IMR-90 (cell line): ENCODE results near the gene YJU2. TPM values are rescaled to one million over a fixed set of nuclear protein-coding genes. Genes with fewer than 3 reads are reported as not detected.

ENCODE experiments used
- ATAC-seq: fragments of 200-7000 bp; cut with Tn5 transposase; 2 replicates; pipeline ENCODE4 v1.9.1; 2020; ENCODE audit warnings: low read depth, mild to moderate bottlenecking, moderate library complexity
- BruUV-seq: library from RNA; stranded (reverse); fragments of 400-500 nt; replicated peaks from 2 replicates; lab custom pipeline; 2021; lab: Mats Ljungman, UMichigan
- CTCF ChIA-PET: fragments of 300-600 bp; formaldehyde crosslinking; extraction: SDS; loops from one replicate; lab custom pipeline; 2021; ENCODE audit warnings: antibody characterized with exemption; lab: Yijun Ruan, JAX
- POLR2A ChIA-PET: fragments of 300-600 bp; sonication (Branson Sonifier 250); formaldehyde crosslinking; loops from one replicate; lab custom pipeline; 2022; ENCODE audit warnings: antibody characterized with exemption; ENCODE audit not compliant: unreplicated experiment; lab: Charles Lee
- DNase-seq: peaks from one replicate; pipeline ENCODE4 v3.0.0; 2013
- H2AFZ ChIP-seq: replicated peaks from 2 replicates; pipeline ENCODE3; 2013; ENCODE audit warnings: low read length, mild to moderate bottlenecking; ENCODE audit not compliant: poor library complexity
- H2AK5ac ChIP-seq: 2 replicates; pipeline ENCODE4 v1.6.1; 2013; ENCODE audit warnings: low read depth, low read length, inconsistent platforms
- H2AK9ac ChIP-seq: replicated peaks from 2 replicates; pipeline ENCODE3; 2013; ENCODE audit warnings: mild to moderate bottlenecking, low read depth, low read length, moderate library complexity; ENCODE audit not compliant: poor library complexity
- H2BK120ac ChIP-seq: 2 replicates; pipeline ENCODE4 v1.6.1; 2013; ENCODE audit warnings: low read depth, low read length, inconsistent platforms
- H2BK15ac ChIP-seq: 3 replicates; pipeline ENCODE4 v1.6.1; 2013; ENCODE audit warnings: low read depth, low read length, inconsistent platforms
- H2BK20ac ChIP-seq: 2 replicates; pipeline ENCODE4 v1.6.1; 2013; ENCODE audit warnings: low read depth, mild to moderate bottlenecking, inconsistent platforms, low read length, moderate library complexity
- H2BK5ac ChIP-seq: 2 replicates; pipeline ENCODE4 v1.6.1; 2013; ENCODE audit warnings: mild to moderate bottlenecking, low read depth, low read length, inconsistent platforms; ENCODE audit not compliant: poor library complexity, severe bottlenecking
- H3K14ac ChIP-seq: replicated peaks from 2 replicates; pipeline ENCODE4 v1.6.1; 2013; ENCODE audit warnings: low read depth, low read length, inconsistent platforms
- H3K18ac ChIP-seq: 2 replicates; pipeline ENCODE4 v1.6.1; 2013; ENCODE audit warnings: low read depth, low read length, control low read depth
- H3K23ac ChIP-seq: 2 replicates; pipeline ENCODE4 v1.6.1; 2013; ENCODE audit warnings: low read depth, low read length, inconsistent platforms
- H3K27ac ChIP-seq: 2 replicates; pipeline ENCODE4 v1.5.1; 2013; ENCODE audit warnings: mild to moderate bottlenecking, control low read depth, low read length; ENCODE audit not compliant: insufficient read depth
- H3K27me3 ChIP-seq: 2 replicates; pipeline ENCODE4 v1.6.1; 2013; ENCODE audit warnings: low read length; ENCODE audit not compliant: control insufficient read depth, insufficient read depth
- H3K36me3 ChIP-seq: 2 replicates; pipeline ENCODE4 v1.6.1; 2013; ENCODE audit warnings: low read length, mixed read lengths; ENCODE audit not compliant: control insufficient read depth, insufficient read depth
- H3K4ac ChIP-seq: 2 replicates; pipeline ENCODE4 v1.6.1; 2013; ENCODE audit warnings: low read depth, low read length, inconsistent platforms
- H3K4me1 ChIP-seq: 2 replicates; pipeline ENCODE4 v1.6.1; 2013; ENCODE audit warnings: low read length, mixed read lengths; ENCODE audit not compliant: control insufficient read depth, insufficient read depth
- H3K4me2 ChIP-seq: 2 replicates; pipeline ENCODE4 v1.6.1; 2013; ENCODE audit warnings: low read depth, mild to moderate bottlenecking, control low read depth, low read length, moderate library complexity
- H3K4me3 ChIP-seq: 2 replicates; pipeline ENCODE4 v1.5.1; 2013; ENCODE audit warnings: low read depth, mild to moderate bottlenecking, control low read depth, low read length, moderate library complexity; ENCODE audit not compliant: insufficient read depth
- H3K56ac ChIP-seq: 2 replicates; pipeline ENCODE4 v1.6.1; 2013; ENCODE audit warnings: low read length, inconsistent platforms; ENCODE audit not compliant: insufficient read depth; ENCODE audit errors: extremely low read depth
- H3K79me1 ChIP-seq, 2 experiments: 2 replicates each; pipeline ENCODE4 v1.6.1; 2013; ENCODE audit warnings: low read length in 2 of 2, inconsistent platforms in 1 of 2, low read depth in 1 of 2
- H3K9ac ChIP-seq: 2 replicates; pipeline ENCODE4 v1.6.1; 2013; ENCODE audit warnings: low read depth, low read length, control low read depth
- H3K9me1 ChIP-seq: 2 replicates; pipeline ENCODE4 v1.6.1; 2013; ENCODE audit warnings: low read length, inconsistent platforms; ENCODE audit not compliant: insufficient read depth
- H3K9me3 ChIP-seq: 2 replicates; pipeline ENCODE4 v1.6.1; 2013; ENCODE audit warnings: low read length; ENCODE audit not compliant: control insufficient read depth, insufficient read depth
- H4K20me1 ChIP-seq: 2 replicates; pipeline ENCODE4 v1.6.1; 2013; ENCODE audit warnings: low read length, inconsistent platforms; ENCODE audit not compliant: insufficient read depth
- H4K5ac ChIP-seq: 2 replicates; pipeline ENCODE4 v1.6.1; 2013; ENCODE audit warnings: mild to moderate bottlenecking, low read depth, low read length, control low read depth
- H4K8ac ChIP-seq, 2 experiments: 2 replicates each; pipeline ENCODE4 v1.6.1; 2013; ENCODE audit warnings: low read depth in 2 of 2, low read length in 2 of 2, control low read depth in 1 of 2, inconsistent platforms in 1 of 2
- H4K91ac ChIP-seq: 2 replicates; pipeline ENCODE4 v1.6.1; 2013; ENCODE audit warnings: low read depth, low read length, inconsistent platforms; ENCODE audit not compliant: insufficient read depth
- BHLHE40 ChIP-seq: fragments of 150-350 bp; IDR thresholded peaks from 2 replicates; pipeline ENCODE4 v1.6.1; 2016; ENCODE audit warnings: mild to moderate bottlenecking, low read depth, low read length
- CEBPB ChIP-seq: IDR thresholded peaks from 2 replicates; pipeline ENCODE4 v1.6.1; 2012; ENCODE audit warnings: low read depth, low read length, improper control_type of control experiment
- CHD1 ChIP-seq: IDR thresholded peaks from 2 replicates; pipeline ENCODE4 v1.6.1; 2012; ENCODE audit warnings: low read depth, low read length, improper control_type of control experiment
- CTCF ChIP-seq: conservative IDR thresholded peaks from 2 replicates; pipeline ENCODE4 v1.5.1; 2012; ENCODE audit warnings: mild to moderate bottlenecking, low read depth, low read length, improper control_type of control experiment
- ELK1 ChIP-seq: fragments of 150-350 bp; IDR thresholded peaks from 2 replicates; pipeline ENCODE4 v1.6.1; 2016; ENCODE audit warnings: low read depth, mild to moderate bottlenecking, low read length, moderate library complexity, borderline replicate concordance
- FOS ChIP-seq: fragments of 150-350 bp; IDR thresholded peaks from 2 replicates; pipeline ENCODE4 v1.6.1; 2016; ENCODE audit warnings: low read depth, low read length
- MAFK ChIP-seq: IDR thresholded peaks from 2 replicates; pipeline ENCODE4 v1.6.1; 2012; ENCODE audit warnings: low read depth, low read length, improper control_type of control experiment
- MAZ ChIP-seq: IDR thresholded peaks from 2 replicates; pipeline ENCODE4 v1.6.1; 2012; ENCODE audit warnings: low read depth, mild to moderate bottlenecking, low read length, improper control_type of control experiment, moderate library complexity, borderline replicate concordance
- MXI1 ChIP-seq: IDR thresholded peaks from 2 replicates; pipeline ENCODE4 v1.6.1; 2012; ENCODE audit warnings: low read depth, mild to moderate bottlenecking, low read length, moderate library complexity, borderline replicate concordance
- NFE2L2 ChIP-seq: fragments of 150-350 bp; IDR thresholded peaks from 2 replicates; pipeline ENCODE4 v1.6.1; 2016; ENCODE audit warnings: low read depth, mild to moderate bottlenecking, low read length
- POLR2A ChIP-seq: IDR thresholded peaks from 2 replicates; pipeline ENCODE4 v1.6.1; 2012; ENCODE audit warnings: mild to moderate bottlenecking, low read depth, low read length
- RAD21 ChIP-seq: IDR thresholded peaks from 2 replicates; pipeline ENCODE4 v1.6.1; 2012; ENCODE audit warnings: low read length, improper control_type of control experiment
- RCOR1 ChIP-seq: IDR thresholded peaks from 2 replicates; pipeline ENCODE4 v1.6.1; 2012; ENCODE audit warnings: mild to moderate bottlenecking, low read length, improper control_type of control experiment; ENCODE audit not compliant: insufficient replicate concordance
- RFX5 ChIP-seq: IDR thresholded peaks from 2 replicates; pipeline ENCODE4 v1.8.0; 2012; ENCODE audit warnings: low read depth, mild to moderate bottlenecking, low read length, moderate library complexity
- SMC3 ChIP-seq: fragments of 150-350 bp; IDR thresholded peaks from 2 replicates; pipeline ENCODE4 v1.6.1; 2016; ENCODE audit warnings: low read depth, mild to moderate bottlenecking, antibody characterized with exemption, low read length, moderate library complexity
- USF2 ChIP-seq: fragments of 150-350 bp; IDR thresholded peaks from 2 replicates; pipeline ENCODE4 v1.6.1; 2017; ENCODE audit warnings: mild to moderate bottlenecking, antibody characterized with exemption, low read length, low read depth
- WGBS, 2 experiments: methylation state at CpG; one replicate each; pipeline versions ENCODE4 v1.1.5 to v1.1.7; 2013; ENCODE audit warnings: missing lambda C conversion rate in 2 of 2; ENCODE audit not compliant: insufficient read length in 1 of 2; ENCODE audit errors: extremely low coverage in 2 of 2; 5-methylcytosine and 5-hydroxymethylcytosine counted together
- dilution Hi-C: fragments of 300-500 bp; cut with HindIII; formaldehyde crosslinking; loops from one replicate; pipeline ENCODE4 v1.14.3; 2018; ENCODE audit warnings: low sequenced_read_pairs; ENCODE audit not compliant: unreplicated experiment
- in situ Hi-C: fragments of 300-500 bp; cut with MboI; formaldehyde crosslinking; loops from 3 replicates; pipeline ENCODE4 v1.14.3; 2019; ENCODE audit warnings: low sequenced_read_pairs, inconsistent platforms, mixed read lengths
- intact Hi-C: fragments of 100-400 bp; cut with micrococcal nuclease; formaldehyde crosslinking; loops from 2 replicates; pipeline ENCODE4 v1.10.0; 2022
- polyA plus RNA-seq, 3 experiments: library from polyadenylated mRNA; depleted of rRNA; stranded (reverse); fragments of >200 nt; gene quantifications; 2 replicates each; pipeline ENCODE4 v1.2.3, GENCODE V29; 2012; ENCODE audit warnings: low replicate concordance in 1 of 3
- total RNA-seq: library from RNA; depleted of rRNA; stranded (reverse); fragments of >200 nt; gene quantifications from 2 replicates; pipeline ENCODE4 v1.2.3, GENCODE V29; 2012

The YJU2 gene
- total and polyA plus RNA-seq, 2 of the 4 experiments (the other 2 are of a cell fraction), result 15.6 to 18.9 TPM

GRCh38 chr19:4241824-4242430 is 5.0 kb upstream of the YJU2 start:
- DNase-seq (no peak), ATAC-seq (no peak)
- no peak overlapping the region for H3K9ac ChIP-seq
- H3K4me1 ChIP-seq, result no peaks in the 10 kb centered on the region
- no peak overlapping the region for H3K4me2 ChIP-seq
- ChIA-PET POLR2A (no interaction called here), CTCF (no interaction called here)
- H3K9me3 ChIP-seq, result peaks cover 3% of the 10 kb centered on the region
- no peak overlapping the region for H4K91ac ChIP-seq
- intact Hi-C loops (no loop called here), in situ Hi-C loops (no loop called here), dilution Hi-C loops (no loop called here)
- TF ChIP-seq CTCF (no peak), MAZ (no peak), BHLHE40 (no peak), ELK1 (no peak), NFE2L2 (no peak), USF2 (no peak), MXI1 (no peak), POLR2A (no peak), CEBPB (no peak), RAD21 (no peak), MAFK (no peak), SMC3 (no peak), CHD1 (no peak), RFX5 (no peak), FOS (no peak), RCOR1 (no peak)
- no peak overlapping the region for H2BK120ac ChIP-seq
- no peak overlapping the region for H3K18ac ChIP-seq
- H2AFZ ChIP-seq, result no peak overlapping the region
- no peak overlapping the region for H2BK20ac ChIP-seq
- no peak overlapping the region for H3K23ac ChIP-seq
- BruUV-seq, result no TSS peak
- H2BK15ac ChIP-seq, result no peak overlapping the region
- H4K20me1 ChIP-seq, result no peaks in the 10 kb centered on the region
- no peak overlapping the region for H4K5ac ChIP-seq
- 75% methylated on average over 4 of the region's 5 CpGs; no CpG with 5 or more reads in 1 of the 2 experiments for WGBS, 2 experiments
- H3K79me1 ChIP-seq, result peaks cover 0 to 3% of the 10 kb centered on the region in 2 experiments; a peak in 1 of 4 replicates
- 0 out of 2 replicates have a peak, but pooled peaks cover 3% of the 10 kb centered on the region for H3K9me1 ChIP-seq
- no peaks in the 10 kb centered on the region for H3K36me3 ChIP-seq
- no peak overlapping the region for H2AK5ac ChIP-seq
- no peak overlapping the region for H3K14ac ChIP-seq
- no peak overlapping the region for H3K56ac ChIP-seq
- H3K4me3 ChIP-seq, result no peak overlapping the region
- H3K27ac ChIP-seq, result no peak overlapping the region
- no peak overlapping the region for H2BK5ac ChIP-seq
- H3K4ac ChIP-seq, result no peak overlapping the region
- H3K27me3 ChIP-seq, result peaks cover 1% of the 10 kb centered on the region; the same call in 1 of the 2 replicates
- no peak overlapping the region for H2AK9ac ChIP-seq
- H4K8ac ChIP-seq, result no peak overlapping the region
